ENCODE results near the gene ARRB2. TPM values are rescaled to one million over a fixed set of nuclear protein-coding genes. Genes with fewer than 3 reads are reported as not detected.

Gene ARRB2
- total and polyA plus RNA-seq, 2 of the 4 experiments (the other 2 are of a cell fraction) = 3.9 to 10.6 TPM

GRCh38 chr17:4719146-4719545 is 8.7 kb downstream of the ARRB2 start:
- no peak overlapping the region for H2BK5ac ChIP-seq (ENCODE audit: low read depth, low read length, poor library complexity, severe bottlenecking)
- no peaks in the 10 kb centered on the region for H3K79me1 ChIP-seq (ENCODE audit: low read depth in 1 of 2, low read length in 2 of 2)
- H3K23ac ChIP-seq (ENCODE audit: low read depth, low read length) = no peak overlapping the region
- H4K8ac ChIP-seq (ENCODE audit: low read depth in 2 of 2, low read length in 2 of 2) = no peak overlapping the region
- H3K18ac ChIP-seq (ENCODE audit: low read depth, low read length) = no peak overlapping the region
- 0 out of 2 replicates have a peak, but pooled peaks cover 3% of the 10 kb centered on the region for H4K20me1 ChIP-seq (ENCODE audit: insufficient read depth, low read length)
- in situ Hi-C loops (cut with MboI; ENCODE audit: low sequenced_read_pairs) (loop anchor here (10.0 kb wide), 1 partner anchor 166 kb away; no protein-coding TSS in a partner anchor), intact Hi-C loops (cut with micrococcal nuclease) (no loop called here), dilution Hi-C loops (cut with HindIII; ENCODE audit: low sequenced_read_pairs, unreplicated experiment) (no loop called here)
- DNase-seq (no peak), ATAC-seq (ENCODE audit: low read depth) (no peak)
- no peak overlapping the region for H2AK9ac ChIP-seq (replicated peaks; ENCODE audit: low read depth, low read length, poor library complexity)
- no peak overlapping the region for H2AFZ ChIP-seq (replicated peaks; ENCODE audit: low read length, poor library complexity)
- H3K4me3 ChIP-seq (ENCODE audit: insufficient read depth, low read depth, low read length) = no peak overlapping the region
- H3K36me3 ChIP-seq (ENCODE audit: control insufficient read depth, insufficient read depth, low read length) = peaks cover 2% of the 10 kb centered on the region; the same call in 1 of the 2 replicates
- H3K4me2 ChIP-seq (ENCODE audit: low read depth, low read length) = no peak overlapping the region
- peaks cover 5% of the 10 kb centered on the region for H3K4me1 ChIP-seq (ENCODE audit: control insufficient read depth, insufficient read depth, low read length)
- no peak overlapping the region for H3K9ac ChIP-seq (ENCODE audit: low read depth, low read length)
- no peak overlapping the region for H4K91ac ChIP-seq (ENCODE audit: insufficient read depth, low read depth, low read length)
- H4K5ac ChIP-seq (ENCODE audit: low read depth, low read length) = no peak overlapping the region
- no peak overlapping the region for H2AK5ac ChIP-seq (ENCODE audit: low read depth, low read length)
- H3K4ac ChIP-seq (ENCODE audit: low read depth, low read length) = no peak overlapping the region
- no CpG with 5 or more reads among the region's 10 CpGs for WGBS, 2 experiments (ENCODE audit: extremely low coverage in 2 of 2, insufficient read length in 1 of 2)
- H3K9me3 ChIP-seq (ENCODE audit: control insufficient read depth, insufficient read depth, low read length) = no peaks in the 10 kb centered on the region
- H3K27ac ChIP-seq (ENCODE audit: insufficient read depth, low read length) = no peak overlapping the region
- no peak overlapping the region for H3K56ac ChIP-seq (ENCODE audit: extremely low read depth, insufficient read depth, low read length)
- TF ChIP-seq RAD21 (IDR thresholded peaks at IDR 0.05; ENCODE audit: low read length) (no peak), POLR2A (IDR thresholded peaks at IDR 0.05; ENCODE audit: low read depth, low read length) (no peak), MAFK (IDR thresholded peaks at IDR 0.05; ENCODE audit: low read depth, low read length) (no peak), RCOR1 (IDR thresholded peaks at IDR 0.05; ENCODE audit: insufficient replicate concordance, low read length) (no peak)
- TF ChIP-seq, protein P1, sequence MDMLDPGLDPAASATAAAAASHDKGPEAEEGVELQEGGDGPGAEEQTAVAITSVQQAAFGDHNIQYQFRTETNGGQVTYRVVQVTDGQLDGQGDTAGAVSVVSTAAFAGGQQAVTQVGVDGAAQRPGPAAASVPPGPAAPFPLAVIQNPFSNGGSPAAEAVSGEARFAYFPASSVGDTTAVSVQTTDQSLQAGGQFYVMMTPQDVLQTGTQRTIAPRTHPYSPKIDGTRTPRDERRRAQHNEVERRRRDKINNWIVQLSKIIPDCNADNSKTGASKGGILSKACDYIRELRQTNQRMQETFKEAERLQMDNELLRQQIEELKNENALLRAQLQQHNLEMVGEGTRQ (IDR thresholded peaks at IDR 0.05; ENCODE audit: low read depth, low read length) = no peak
- TF ChIP-seq, protein P2, sequence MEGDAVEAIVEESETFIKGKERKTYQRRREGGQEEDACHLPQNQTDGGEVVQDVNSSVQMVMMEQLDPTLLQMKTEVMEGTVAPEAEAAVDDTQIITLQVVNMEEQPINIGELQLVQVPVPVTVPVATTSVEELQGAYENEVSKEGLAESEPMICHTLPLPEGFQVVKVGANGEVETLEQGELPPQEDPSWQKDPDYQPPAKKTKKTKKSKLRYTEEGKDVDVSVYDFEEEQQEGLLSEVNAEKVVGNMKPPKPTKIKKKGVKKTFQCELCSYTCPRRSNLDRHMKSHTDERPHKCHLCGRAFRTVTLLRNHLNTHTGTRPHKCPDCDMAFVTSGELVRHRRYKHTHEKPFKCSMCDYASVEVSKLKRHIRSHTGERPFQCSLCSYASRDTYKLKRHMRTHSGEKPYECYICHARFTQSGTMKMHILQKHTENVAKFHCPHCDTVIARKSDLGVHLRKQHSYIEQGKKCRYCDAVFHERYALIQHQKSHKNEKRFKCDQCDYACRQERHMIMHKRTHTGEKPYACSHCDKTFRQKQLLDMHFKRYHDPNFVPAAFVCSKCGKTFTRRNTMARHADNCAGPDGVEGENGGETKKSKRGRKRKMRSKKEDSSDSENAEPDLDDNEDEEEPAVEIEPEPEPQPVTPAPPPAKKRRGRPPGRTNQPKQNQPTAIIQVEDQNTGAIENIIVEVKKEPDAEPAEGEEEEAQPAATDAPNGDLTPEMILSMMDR (conservative IDR thresholded peaks at IDR 0.05; ENCODE audit: low read depth, low read length) = no peak
- TF ChIP-seq, protein P3, sequence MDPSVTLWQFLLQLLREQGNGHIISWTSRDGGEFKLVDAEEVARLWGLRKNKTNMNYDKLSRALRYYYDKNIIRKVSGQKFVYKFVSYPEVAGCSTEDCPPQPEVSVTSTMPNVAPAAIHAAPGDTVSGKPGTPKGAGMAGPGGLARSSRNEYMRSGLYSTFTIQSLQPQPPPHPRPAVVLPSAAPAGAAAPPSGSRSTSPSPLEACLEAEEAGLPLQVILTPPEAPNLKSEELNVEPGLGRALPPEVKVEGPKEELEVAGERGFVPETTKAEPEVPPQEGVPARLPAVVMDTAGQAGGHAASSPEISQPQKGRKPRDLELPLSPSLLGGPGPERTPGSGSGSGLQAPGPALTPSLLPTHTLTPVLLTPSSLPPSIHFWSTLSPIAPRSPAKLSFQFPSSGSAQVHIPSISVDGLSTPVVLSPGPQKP (IDR thresholded peaks at IDR 0.05; ENCODE audit: borderline replicate concordance, low read depth, low read length) = no peak
- ChIA-PET POLR2A (ENCODE audit: unreplicated experiment) (no interaction called here), CTCF (no interaction called here)
- no peaks in the 10 kb centered on the region for H3K27me3 ChIP-seq (ENCODE audit: control insufficient read depth, insufficient read depth, low read length)
- H3K14ac ChIP-seq (replicated peaks; ENCODE audit: low read depth, low read length) = no peak overlapping the region
- H2BK20ac ChIP-seq (ENCODE audit: low read depth, low read length) = no peak overlapping the region
- H2BK15ac ChIP-seq (ENCODE audit: low read depth, low read length) = no peak overlapping the region
- no TSS peak for BruUV-seq (replicated peaks)
- H2BK120ac ChIP-seq (ENCODE audit: low read depth, low read length) = no peak overlapping the region
- peaks cover 5% of the 10 kb centered on the region for H3K9me1 ChIP-seq (ENCODE audit: insufficient read depth, low read length)
